Testis (tissue), 3 donors: ENCODE data around the gene FARS2. TPM values are rescaled to one million over a fixed set of nuclear protein-coding genes. Genes with fewer than 3 reads are reported as not detected.

Experiments used
- DNase-seq: peaks from one replicate; pipeline ENCODE4 v3.0.0-alpha.2; 2019
- H3K27ac ChIP-seq, 2 donors: fragments of 200-600 bp; sonication (generic); one replicate each; pipeline ENCODE4 v1.5.1; 2019
- H3K27me3 ChIP-seq: fragments of 200-600 bp; sonication (generic); one replicate; pipeline ENCODE4 v1.5.1; 2019
- H3K36me3 ChIP-seq: fragments of 200-600 bp; sonication (generic); one replicate; pipeline ENCODE4 v1.5.1; 2017; ENCODE audit warnings: low read depth; ENCODE audit errors: missing control alignments
- H3K4me1 ChIP-seq: fragments of 200-600 bp; sonication (generic); one replicate; pipeline ENCODE4 v1.5.1; 2019
- H3K4me3 ChIP-seq, 2 donors: fragments of 200-600 bp; sonication (generic); one replicate each; pipeline ENCODE4 v1.5.1; 2017 to 2019
- H3K9me3 ChIP-seq: fragments of 200-600 bp; sonication (generic); one replicate; pipeline ENCODE4 v1.5.1; 2017
- CTCF ChIP-seq, 3 experiments: fragments of 450-650 bp in 2 of 3; fragments of 200-600 bp in 1 of 3; sonication (generic) in 1 of 3; IDR thresholded peaks; one replicate each; pipeline ENCODE4 v1.5.1; 2016 to 2019; ENCODE audit warnings: antibody characterized with exemption in 3 of 3, mild to moderate bottlenecking in 2 of 3, moderate library complexity in 1 of 3
- POLR2A ChIP-seq: fragments of 450-650 bp; IDR thresholded peaks from one replicate; pipeline ENCODE4 v1.6.1; 2017; ENCODE audit warnings: antibody characterized with exemption, mild to moderate bottlenecking, moderate library complexity
- WGBS, 2 donors: methylation state at CpG; one replicate each; pipeline ENCODE4 v1.1.5; 2018; 5-methylcytosine and 5-hydroxymethylcytosine counted together
- intact Hi-C: fragments of 100-400 bp; cut with DNase I; formaldehyde crosslinking; loops from one replicate; pipeline ENCODE4 v1.15.1; 2023; ENCODE audit warnings: low total_unique reads
- polyA plus RNA-seq: library from polyadenylated mRNA; stranded (reverse); fragments of 350-450 nt; fragmentation: Illumina TruSeq; extraction: RNeasy Lipid Tissue Mini Kit (QIAGEN cat#74804); gene quantifications from one replicate; pipeline ENCODE4 v1.2.3, GENCODE V29; 2014; ENCODE audit warnings: low read depth, low replicate concordance; ENCODE audit not compliant: insufficient read depth
- total RNA-seq, 2 donors: library from RNA; depleted of rRNA; stranded (reverse); fragments of >200 nt; gene quantifications; one replicate each; pipeline ENCODE4 v1.2.3, GENCODE V29; 2016

FARS2 gene
- total and polyA plus RNA-seq, 3 donors from 2014 or later = 15.4 to 26.8 (median 22.1) TPM

GRCh38 chr6:5587648-5588047, 326.3 kb downstream of the FARS2 start:
- no peaks in the 10 kb centered on the region for H3K36me3 ChIP-seq
- no peaks in the 10 kb centered on the region for H3K4me1 ChIP-seq
- H3K27ac ChIP-seq = no peak overlapping the region
- no peak for DNase-seq
- H3K4me3 ChIP-seq = no peak overlapping the region
- intact Hi-C loops = no loop called here
- H3K9me3 ChIP-seq = no peaks in the 10 kb centered on the region
- H3K27me3 ChIP-seq = no peaks in the 10 kb centered on the region
- TF ChIP-seq POLR2A (no peak), CTCF (IDR thresholded peaks at IDR 0.05) (no peak)
- 94 to 95% methylated on average over 3 of the region's 3 CpGs for WGBS, 2 donors

- 95% methylated on average over 7 of the region's 7 CpGs for WGBS, 2 donors
- intact Hi-C loops = no loop called here
- Histone ChIP-seq H3K4me1 (no peaks in the 10 kb centered on the region), H3K36me3 (no peaks in the 10 kb centered on the region), H3K9me3 (no peaks in the 10 kb centered on the region), H3K27ac (no peak overlapping the region), H3K4me3 (no peak overlapping the region), H3K27me3 (no peaks in the 10 kb centered on the region)
- no peak for DNase-seq
- no peak for TF ChIP-seq POLR2A
- TF ChIP-seq CTCF (IDR thresholded peaks at IDR 0.05) = no peak
Observed at GRCh38 chr6:5589422-5590141, 328.3 kb downstream of the FARS2 start.

GRCh38 chr6:5590187-5590586, 328.9 kb downstream of the FARS2 start:
- no peak for DNase-seq
- Histone ChIP-seq H3K27ac (no peak overlapping the region), H3K4me1 (no peaks in the 10 kb centered on the region), H3K4me3 (no peak overlapping the region), H3K36me3 (no peaks in the 10 kb centered on the region), H3K9me3 (no peaks in the 10 kb centered on the region), H3K27me3 (no peaks in the 10 kb centered on the region)
- no peak for TF ChIP-seq POLR2A
- TF ChIP-seq CTCF (IDR thresholded peaks at IDR 0.05) = no peak
- WGBS, 2 donors = 79 to 93% methylated on average over 5 of the region's 5 CpGs
- intact Hi-C loops = no loop called here

- Histone ChIP-seq H3K4me3 (no peak overlapping the region), H3K36me3 (no peaks in the 10 kb centered on the region), H3K4me1 (no peaks in the 10 kb centered on the region), H3K9me3 (no peaks in the 10 kb centered on the region), H3K27ac (no peak overlapping the region), H3K27me3 (no peaks in the 10 kb centered on the region)
- intact Hi-C loops = no loop called here
- WGBS, 2 donors = 87% methylated on average over 17 of the region's 17 CpGs
- TF ChIP-seq POLR2A (no peak), CTCF (IDR thresholded peaks at IDR 0.05) (no peak)
- DNase-seq = no peak
Observed at GRCh38 chr6:5592886-5593519, 331.7 kb downstream of the FARS2 start.

- no peak for DNase-seq
- Histone ChIP-seq H3K27me3 (no peaks in the 10 kb centered on the region), H3K4me1 (no peaks in the 10 kb centered on the region), H3K27ac (no peak overlapping the region), H3K4me3 (no peak overlapping the region), H3K36me3 (no peaks in the 10 kb centered on the region), H3K9me3 (no peaks in the 10 kb centered on the region)
- TF ChIP-seq POLR2A = no peak
- no peak for TF ChIP-seq CTCF (IDR thresholded peaks at IDR 0.05)
- WGBS, 2 donors = 91 to 97% methylated on average over 7 of the region's 7 CpGs
- intact Hi-C loops = no loop called here
Observed at GRCh38 chr6:5595184-5595583, 333.9 kb downstream of the FARS2 start.
